GM12891 (cell line): ENCODE results near the gene SFTA2.

Experiments used
- POLR2A ChIP-seq: IDR thresholded peaks from 2 replicates; pipeline ENCODE4 v1.6.1; 2011; ENCODE audit warnings: low read depth, low read length, control low read depth
- POLR2AphosphoS5 ChIP-seq: IDR thresholded peaks from 2 replicates; pipeline ENCODE4 v1.6.1; 2011; ENCODE audit warnings: low read depth, low read length, control low read depth
- SPI1 ChIP-seq: IDR thresholded peaks from 2 replicates; pipeline ENCODE4 v1.6.1; 2011; ENCODE audit warnings: low read depth, low read length, control low read depth
- TAF1 ChIP-seq: IDR thresholded peaks from 2 replicates; pipeline ENCODE4 v1.6.1; 2011; ENCODE audit warnings: low read depth, low read length, control low read depth

- TF ChIP-seq POLR2A (no peak), POLR2AphosphoS5 (no peak), SPI1 (no peak), TAF1 (no peak)
Measured at GRCh38 chr6:30951907-30952469, 20.0 kb upstream of the SFTA2 start.
